Lower leg skin (tissue), 3 donors: ENCODE results near the gene SH3RF3.

Source experiments
- POLR2A ChIP-seq, 2 donors: fragments of 450-650 bp; IDR thresholded peaks; one replicate each; pipeline ENCODE4 v1.6.1; 2016 to 2017; ENCODE audit warnings: antibody characterized with exemption in 2 of 2, mild to moderate bottlenecking in 1 of 2, moderate library complexity in 1 of 2
- TF ChIP-seq, protein P1 (sequence below), 3 donors: fragments of 450-650 bp; IDR thresholded peaks; one replicate each; pipeline ENCODE4 v1.5.1; 2016; ENCODE audit warnings: antibody characterized with exemption in 3 of 3, mild to moderate bottlenecking in 3 of 3, moderate library complexity in 2 of 3

DNA sequence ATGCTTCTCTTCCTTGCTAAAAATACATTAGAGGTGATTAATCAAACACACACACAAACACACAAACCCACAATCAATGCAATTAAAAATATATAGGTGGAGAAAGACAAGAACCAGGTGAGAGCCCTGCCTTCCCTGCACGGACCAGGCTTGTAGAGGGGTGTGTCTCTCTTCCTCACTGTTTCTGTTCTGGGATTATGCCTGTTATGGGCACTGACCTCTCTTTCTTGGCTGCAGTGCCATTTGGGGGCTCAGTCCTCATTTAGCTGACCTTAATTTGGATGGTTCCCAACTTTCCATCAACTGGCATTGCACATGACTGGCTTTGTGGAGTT is 89.8 kb downstream of the SH3RF3 start:
- TF ChIP-seq, protein P1, sequence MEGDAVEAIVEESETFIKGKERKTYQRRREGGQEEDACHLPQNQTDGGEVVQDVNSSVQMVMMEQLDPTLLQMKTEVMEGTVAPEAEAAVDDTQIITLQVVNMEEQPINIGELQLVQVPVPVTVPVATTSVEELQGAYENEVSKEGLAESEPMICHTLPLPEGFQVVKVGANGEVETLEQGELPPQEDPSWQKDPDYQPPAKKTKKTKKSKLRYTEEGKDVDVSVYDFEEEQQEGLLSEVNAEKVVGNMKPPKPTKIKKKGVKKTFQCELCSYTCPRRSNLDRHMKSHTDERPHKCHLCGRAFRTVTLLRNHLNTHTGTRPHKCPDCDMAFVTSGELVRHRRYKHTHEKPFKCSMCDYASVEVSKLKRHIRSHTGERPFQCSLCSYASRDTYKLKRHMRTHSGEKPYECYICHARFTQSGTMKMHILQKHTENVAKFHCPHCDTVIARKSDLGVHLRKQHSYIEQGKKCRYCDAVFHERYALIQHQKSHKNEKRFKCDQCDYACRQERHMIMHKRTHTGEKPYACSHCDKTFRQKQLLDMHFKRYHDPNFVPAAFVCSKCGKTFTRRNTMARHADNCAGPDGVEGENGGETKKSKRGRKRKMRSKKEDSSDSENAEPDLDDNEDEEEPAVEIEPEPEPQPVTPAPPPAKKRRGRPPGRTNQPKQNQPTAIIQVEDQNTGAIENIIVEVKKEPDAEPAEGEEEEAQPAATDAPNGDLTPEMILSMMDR (IDR thresholded peaks at IDR 0.05): no peak
- no peak for TF ChIP-seq POLR2A (IDR thresholded peaks at IDR 0.05)
